ENCODE results near the gene COL27A1. TPM values are rescaled to one million over a fixed set of nuclear protein-coding genes. Genes with fewer than 3 reads are reported as not detected.

Gene COL27A1
- total and polyA plus RNA-seq, 2 donors (not counting 1 experiment from before 2014, with no cell fraction given): 0.16 to 0.27 TPM

DNA sequence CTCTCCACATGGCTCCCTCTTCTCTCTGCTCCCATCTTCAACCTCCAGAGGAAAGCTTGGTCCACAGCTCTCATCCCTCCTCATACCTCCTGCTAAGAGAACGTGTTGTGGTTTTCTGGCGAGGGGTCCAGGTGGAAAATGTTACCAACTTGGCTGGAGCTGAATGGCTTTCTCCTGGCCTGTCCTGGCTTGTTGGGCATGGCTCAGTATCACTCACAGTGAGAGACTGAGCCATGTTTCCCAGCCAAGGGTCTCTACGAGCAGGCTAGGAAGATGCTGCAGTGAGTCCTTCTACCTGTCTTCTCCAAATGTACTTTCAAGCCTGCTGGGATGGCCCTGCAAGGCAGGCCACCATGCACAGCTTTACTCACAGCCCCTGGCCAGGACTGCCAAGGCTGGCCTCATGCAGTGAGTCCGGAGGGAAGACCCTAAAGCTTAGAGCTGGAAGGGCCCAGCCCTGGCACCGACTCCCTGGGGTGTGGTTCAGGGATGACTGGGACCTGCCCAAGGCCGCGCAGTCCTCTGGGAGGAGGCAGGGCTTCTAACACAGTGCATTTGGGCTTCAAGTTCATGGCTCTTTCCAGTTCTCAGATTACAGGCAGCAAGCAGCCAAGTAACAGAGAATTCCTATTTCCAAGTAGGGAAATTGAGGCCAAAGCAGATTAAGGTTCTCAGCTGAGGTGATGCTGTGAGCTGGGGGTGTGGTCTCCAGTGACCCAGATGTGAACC, 59.5 kb downstream of the COL27A1 start:
- no peaks in the 10 kb centered on the region for H3K9me3 Mint-ChIP-seq (ENCODE audit: insufficient read depth)
- H3K4me1 Mint-ChIP-seq: no peaks in the 10 kb centered on the region
- H3K79me2 ChIP-seq (ENCODE audit: control insufficient read depth, insufficient read depth, low read length): no peaks in the 10 kb centered on the region
- no peaks in the 10 kb centered on the region for H3K36me3 ChIP-seq (replicated peaks in 1 of 2; ENCODE audit: control extremely low read depth in 1 of 2, control insufficient read depth in 1 of 2, extremely low read depth in 1 of 2, insufficient read depth in 2 of 2, low read length in 1 of 2)
- no peaks in the 10 kb centered on the region for H3K9me3 ChIP-seq (ENCODE audit: control extremely low read depth in 1 of 3, control insufficient read depth in 2 of 3, insufficient read depth in 1 of 3, low read length in 2 of 3)
- H4K20me1 ChIP-seq (ENCODE audit: control insufficient read depth, insufficient read depth, low read length, poor library complexity, severe bottlenecking): no peaks in the 10 kb centered on the region
- ATAC-seq (ENCODE audit: low read depth) (no peak), DNase-seq (no peak)
- H3K27ac ChIP-seq (ENCODE audit: low read length in 2 of 2): no peak overlapping the region
- TF ChIP-seq EZH2 (IDR thresholded peaks at IDR 0.05; ENCODE audit: borderline replicate concordance, insufficient read depth, low read depth, low read length, poor library complexity, severe bottlenecking): no peak
- TF ChIP-seq, protein P1, sequence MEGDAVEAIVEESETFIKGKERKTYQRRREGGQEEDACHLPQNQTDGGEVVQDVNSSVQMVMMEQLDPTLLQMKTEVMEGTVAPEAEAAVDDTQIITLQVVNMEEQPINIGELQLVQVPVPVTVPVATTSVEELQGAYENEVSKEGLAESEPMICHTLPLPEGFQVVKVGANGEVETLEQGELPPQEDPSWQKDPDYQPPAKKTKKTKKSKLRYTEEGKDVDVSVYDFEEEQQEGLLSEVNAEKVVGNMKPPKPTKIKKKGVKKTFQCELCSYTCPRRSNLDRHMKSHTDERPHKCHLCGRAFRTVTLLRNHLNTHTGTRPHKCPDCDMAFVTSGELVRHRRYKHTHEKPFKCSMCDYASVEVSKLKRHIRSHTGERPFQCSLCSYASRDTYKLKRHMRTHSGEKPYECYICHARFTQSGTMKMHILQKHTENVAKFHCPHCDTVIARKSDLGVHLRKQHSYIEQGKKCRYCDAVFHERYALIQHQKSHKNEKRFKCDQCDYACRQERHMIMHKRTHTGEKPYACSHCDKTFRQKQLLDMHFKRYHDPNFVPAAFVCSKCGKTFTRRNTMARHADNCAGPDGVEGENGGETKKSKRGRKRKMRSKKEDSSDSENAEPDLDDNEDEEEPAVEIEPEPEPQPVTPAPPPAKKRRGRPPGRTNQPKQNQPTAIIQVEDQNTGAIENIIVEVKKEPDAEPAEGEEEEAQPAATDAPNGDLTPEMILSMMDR (IDR thresholded peaks at IDR 0.05): no peak
- H3K27ac Mint-ChIP-seq: no peak overlapping the region
- H3K9ac ChIP-seq (ENCODE audit: low read length): no peak overlapping the region
- H2AFZ ChIP-seq (ENCODE audit: insufficient read depth, low read depth, low read length, poor library complexity, severe bottlenecking): no peak overlapping the region
- no peaks in the 10 kb centered on the region for H3K4me1 ChIP-seq (ENCODE audit: control insufficient read depth in 2 of 2, insufficient read depth in 2 of 2, low read length in 2 of 2)
- WGBS (ENCODE audit: insufficient coverage): 81% methylated on average over 5 of the region's 7 CpGs
- intact Hi-C loops (cut with micrococcal nuclease): no loop called here
- no peak overlapping the region for H3K4me3 Mint-ChIP-seq
- no peaks in the 10 kb centered on the region for H3K27me3 Mint-ChIP-seq
- H3K27me3 ChIP-seq (replicated peaks in 1 of 4; ENCODE audit: control extremely low read depth in 1 of 4, control insufficient read depth in 3 of 4, insufficient read depth in 4 of 4, low read length in 3 of 4): no peaks in the 10 kb centered on the region
- H3K4me3 ChIP-seq (ENCODE audit: control extremely low read depth in 1 of 5, extremely low read depth in 1 of 5, insufficient read depth in 1 of 5, low read depth in 2 of 5, low read length in 4 of 5): no peak overlapping the region
- no peak overlapping the region for H3K4me2 ChIP-seq (replicated peaks; ENCODE audit: low read depth, low read length, poor library complexity, severe bottlenecking)
- POLR2A ChIA-PET: no interaction called here
- CTCF ChIA-PET: no interaction called here

DNA sequence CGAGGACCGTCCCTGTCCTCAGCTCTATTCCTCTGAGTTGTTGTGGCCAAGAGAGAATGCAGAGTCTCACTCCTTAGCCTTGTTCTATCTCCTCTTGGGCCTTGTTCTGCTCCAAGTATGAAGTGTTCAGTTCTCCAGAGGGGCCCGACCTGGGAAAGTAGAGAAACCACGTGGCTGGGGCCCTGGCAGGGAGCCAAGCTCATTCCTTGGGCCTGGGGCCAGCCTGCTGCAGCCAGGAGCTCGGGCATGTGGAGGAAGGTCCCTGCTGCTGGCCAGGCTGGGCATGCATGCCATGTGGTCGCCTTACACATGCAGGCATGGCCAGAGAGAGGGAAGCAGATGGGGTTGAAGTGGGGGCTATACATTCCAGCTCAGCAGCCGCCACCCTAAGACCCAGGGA, 60.7 kb downstream of the COL27A1 start:
- Histone ChIP-seq H3K27me3 (replicated peaks in 1 of 4; ENCODE audit: control extremely low read depth in 1 of 4, control insufficient read depth in 3 of 4, insufficient read depth in 4 of 4, low read length in 3 of 4) (no peaks in the 10 kb centered on the region), H2AFZ (ENCODE audit: insufficient read depth, low read depth, low read length, poor library complexity, severe bottlenecking) (no peak overlapping the region), H3K4me2 (replicated peaks; ENCODE audit: low read depth, low read length, poor library complexity, severe bottlenecking) (no peak overlapping the region), H4K20me1 (ENCODE audit: control insufficient read depth, insufficient read depth, low read length, poor library complexity, severe bottlenecking) (no peaks in the 10 kb centered on the region), H3K9me3 (ENCODE audit: control extremely low read depth in 1 of 3, control insufficient read depth in 2 of 3, insufficient read depth in 1 of 3, low read length in 2 of 3) (no peaks in the 10 kb centered on the region), H3K9ac (ENCODE audit: low read length) (no peak overlapping the region), H3K4me1 (ENCODE audit: control insufficient read depth in 2 of 2, insufficient read depth in 2 of 2, low read length in 2 of 2) (no peaks in the 10 kb centered on the region), H3K36me3 (replicated peaks in 1 of 2; ENCODE audit: control extremely low read depth in 1 of 2, control insufficient read depth in 1 of 2, extremely low read depth in 1 of 2, insufficient read depth in 2 of 2, low read length in 1 of 2) (no peaks in the 10 kb centered on the region), H3K27ac (ENCODE audit: low read length in 2 of 2) (no peak overlapping the region), H3K79me2 (ENCODE audit: control insufficient read depth, insufficient read depth, low read length) (no peaks in the 10 kb centered on the region), H3K4me3 (ENCODE audit: control extremely low read depth in 1 of 5, extremely low read depth in 1 of 5, insufficient read depth in 1 of 5, low read depth in 2 of 5, low read length in 4 of 5) (no peak overlapping the region)
- H3K4me3 Mint-ChIP-seq: no peak overlapping the region
- intact Hi-C loops (cut with micrococcal nuclease): no loop called here
- ChIA-PET CTCF (no interaction called here), POLR2A (no interaction called here)
- H3K4me1 Mint-ChIP-seq: no peaks in the 10 kb centered on the region
- WGBS (ENCODE audit: insufficient coverage): 59% methylated on average over 7 of the region's 7 CpGs
- peaks cover 2% of the 10 kb centered on the region for H3K27me3 Mint-ChIP-seq
- H3K9me3 Mint-ChIP-seq (ENCODE audit: insufficient read depth): no peaks in the 10 kb centered on the region
- DNase-seq (no peak), ATAC-seq (ENCODE audit: low read depth) (no peak)
- TF ChIP-seq, protein P1 (IDR thresholded peaks at IDR 0.05): no peak
- no peak for TF ChIP-seq EZH2 (IDR thresholded peaks at IDR 0.05; ENCODE audit: borderline replicate concordance, insufficient read depth, low read depth, low read length, poor library complexity, severe bottlenecking)
- H3K27ac Mint-ChIP-seq: no peak overlapping the region
